T-helper 2 cell (primary cell): Measurements from ENCODE around the gene OPA3.

Experiments
- DNase-seq, 5 experiments: peaks; one replicate each; pipeline versions ENCODE4 v3.0.0 to v3.0.0-alpha.2; 2012 to 2022

OPA3 gene

DNA sequence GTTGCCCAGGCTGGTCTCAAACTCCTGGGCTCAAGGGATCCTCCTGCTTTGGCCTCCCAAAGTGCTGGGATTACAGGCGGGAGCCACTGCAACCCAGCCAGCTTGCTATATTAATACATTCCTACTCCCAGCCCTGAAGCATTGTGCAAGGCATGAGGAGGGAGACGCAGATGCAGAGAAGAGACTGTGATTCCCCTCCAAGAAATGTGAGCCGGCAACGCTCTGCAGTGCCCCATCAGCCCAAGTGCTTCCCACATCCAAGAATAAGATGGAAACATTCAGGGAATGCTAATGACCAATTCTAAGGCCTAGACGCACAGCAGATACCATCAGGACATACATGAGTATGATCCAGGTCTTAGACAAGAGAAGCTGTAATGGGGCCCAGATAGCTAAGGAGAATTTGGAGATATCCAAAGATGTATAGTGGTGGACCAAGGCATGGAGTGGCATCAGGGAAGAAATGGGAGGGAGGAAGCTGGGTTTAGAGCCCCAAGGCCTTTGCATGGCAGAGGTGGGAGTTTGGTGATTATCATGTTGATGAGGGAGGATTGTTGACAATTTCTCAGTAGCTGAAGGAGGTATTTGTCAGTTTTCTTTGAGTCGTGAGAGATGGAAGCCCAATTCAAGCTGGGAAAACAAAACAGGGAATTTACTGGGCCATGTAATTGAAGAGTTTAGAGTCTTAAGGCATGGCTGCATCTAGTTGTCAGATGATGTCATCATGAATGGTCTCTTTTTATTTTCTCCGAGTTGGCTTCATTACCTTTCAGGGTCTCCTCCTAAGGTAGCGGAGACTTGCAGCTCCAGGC is 83.5 kb downstream of the OPA3 start:
- DNase-seq: no peak

DNA sequence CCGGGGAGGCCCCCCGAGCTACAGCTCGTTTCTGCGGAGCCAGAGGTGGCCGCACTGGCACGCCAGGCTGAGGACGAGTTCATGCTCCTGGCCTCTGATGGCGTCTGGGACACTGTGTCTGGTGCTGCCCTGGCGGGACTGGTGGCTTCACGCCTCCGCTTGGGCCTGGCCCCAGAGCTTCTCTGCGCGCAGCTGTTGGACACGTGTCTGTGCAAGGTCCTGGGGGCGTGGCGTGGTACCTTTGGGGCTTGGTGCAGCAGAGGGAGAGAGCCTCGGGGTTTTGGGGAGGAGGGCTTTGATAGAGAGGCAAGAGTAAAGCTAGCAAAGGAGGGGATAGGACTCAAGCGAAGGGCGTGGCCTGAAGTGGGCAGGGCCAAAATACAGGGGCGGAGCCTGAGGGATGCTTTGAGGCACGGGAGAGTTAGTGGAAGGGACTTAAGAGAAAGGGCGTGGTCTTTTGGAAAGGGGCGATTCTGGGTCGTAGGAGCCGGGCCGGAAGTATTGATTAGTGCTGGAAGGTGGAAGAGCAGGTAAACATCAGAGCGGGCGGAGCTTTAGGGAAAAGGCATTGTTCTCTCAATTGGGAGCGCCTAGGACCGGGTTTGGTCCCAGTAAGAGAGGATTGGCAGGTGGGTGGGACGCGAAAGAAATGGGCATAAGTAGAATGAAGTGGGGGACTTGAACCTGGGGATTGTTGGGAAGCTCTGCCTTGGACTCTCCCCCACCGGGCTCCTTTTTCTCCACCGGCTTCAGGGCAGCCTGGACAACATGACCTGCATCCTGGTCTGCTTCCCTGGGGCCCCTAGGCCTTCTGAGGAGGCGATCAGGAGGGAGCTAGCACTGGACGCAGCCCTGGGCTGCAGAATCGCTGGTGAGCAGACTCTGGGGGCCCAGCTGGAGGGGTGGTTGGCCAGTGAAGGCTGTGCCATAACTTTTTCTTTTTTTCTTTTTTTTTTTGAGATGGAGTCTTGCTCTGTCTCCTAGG is 85.1 kb downstream of the OPA3 start:
- peak in 3 of 5 experiments; percentile 45 to 71 (median 50) for DNase-seq

DNA sequence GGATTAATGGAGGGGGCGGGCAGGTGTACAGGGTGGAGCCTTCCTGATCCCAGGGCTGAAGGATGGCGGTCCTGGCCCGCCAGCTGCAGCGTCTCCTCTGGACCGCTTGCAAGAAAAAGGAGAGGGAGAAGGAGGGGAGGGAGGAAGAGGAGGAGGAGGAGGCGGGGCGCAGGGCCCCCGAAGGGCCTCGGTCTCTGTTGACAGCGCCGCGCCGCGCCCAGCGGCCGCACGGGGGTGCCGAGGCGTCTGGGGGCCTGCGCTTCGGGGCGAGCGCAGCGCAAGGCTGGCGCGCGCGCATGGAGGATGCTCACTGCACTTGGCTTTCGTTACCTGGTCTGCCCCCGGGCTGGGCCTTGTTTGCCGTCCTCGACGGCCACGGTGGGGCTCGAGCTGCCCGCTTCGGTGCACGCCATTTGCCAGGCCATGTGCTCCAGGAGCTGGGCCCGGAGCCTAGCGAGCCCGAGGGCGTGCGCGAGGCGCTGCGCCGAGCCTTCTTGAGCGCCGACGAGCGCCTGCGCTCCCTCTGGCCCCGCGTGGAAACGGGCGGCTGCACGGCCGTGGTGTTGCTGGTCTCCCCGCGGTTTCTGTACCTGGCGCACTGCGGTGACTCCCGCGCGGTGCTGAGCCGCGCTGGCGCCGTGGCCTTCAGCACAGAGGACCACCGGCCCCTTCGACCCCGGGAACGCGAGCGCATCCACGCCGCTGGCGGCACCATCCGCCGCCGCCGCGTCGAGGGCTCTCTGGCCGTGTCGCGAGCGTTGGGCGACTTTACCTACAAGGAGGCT is 86.0 kb downstream of the OPA3 start, which contains the start of gene PPM1N:
PPM1N (plus strand) TSS at position 33 of the 785 bp plus-strand sequence; CDS start at position 63, 30 bp downstream.
- peak in 4 of 5 experiments; percentile 35 to 83 (median 58) for DNase-seq

DNA sequence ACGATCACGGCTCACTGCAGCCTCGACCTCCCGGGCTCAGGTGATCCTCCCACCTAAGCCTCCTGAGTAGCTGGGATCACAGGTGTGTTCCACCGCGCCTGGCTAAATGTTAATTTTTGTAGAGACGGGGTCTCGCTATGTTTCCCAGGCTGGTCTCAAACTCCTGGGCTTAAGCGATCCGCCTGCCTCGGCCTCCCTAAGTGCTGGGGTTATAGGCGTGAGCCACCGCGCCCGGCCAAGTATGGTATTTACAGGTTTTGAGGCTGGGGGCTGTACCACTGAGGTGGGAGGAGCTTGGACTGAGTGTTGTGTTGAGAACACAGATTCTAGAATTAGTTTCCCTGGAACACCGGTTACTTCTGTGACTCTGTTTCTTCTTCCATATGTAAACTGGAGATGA is 86.8 kb downstream of the OPA3 start:
- no peak for DNase-seq

DNA sequence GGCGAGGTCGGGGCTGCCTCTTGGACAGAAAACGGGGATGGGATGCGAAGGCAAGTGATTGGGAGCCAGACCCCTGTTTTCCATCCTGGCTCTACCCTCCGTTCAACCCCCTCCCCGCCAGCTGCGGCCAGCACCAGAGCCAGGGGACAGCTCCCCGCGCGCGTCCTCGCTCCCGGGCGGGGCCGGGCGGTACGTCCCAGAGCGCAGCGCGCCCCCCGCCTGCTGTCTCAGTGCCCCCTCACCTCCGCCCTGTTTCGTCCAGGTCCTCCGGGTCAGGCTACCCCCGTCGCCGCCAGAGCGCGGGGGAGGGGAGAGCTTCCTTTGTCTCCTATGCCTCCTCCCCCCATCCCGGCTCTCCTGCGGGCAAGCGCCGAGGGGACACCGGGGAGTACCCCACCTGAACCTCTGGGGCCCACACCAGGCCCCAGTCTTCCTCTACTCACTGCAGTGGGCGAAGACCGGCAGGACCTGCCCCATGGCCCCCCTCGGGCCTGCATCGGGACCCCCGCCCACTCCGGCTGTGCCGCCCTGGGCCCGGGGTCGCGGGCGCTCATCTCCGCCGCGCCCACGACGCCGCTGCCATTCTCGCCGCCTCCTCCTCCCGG is 88.2 kb downstream of the OPA3 start:
- DNase-seq: peak in 1 of 5 experiments; percentile 49

DNA sequence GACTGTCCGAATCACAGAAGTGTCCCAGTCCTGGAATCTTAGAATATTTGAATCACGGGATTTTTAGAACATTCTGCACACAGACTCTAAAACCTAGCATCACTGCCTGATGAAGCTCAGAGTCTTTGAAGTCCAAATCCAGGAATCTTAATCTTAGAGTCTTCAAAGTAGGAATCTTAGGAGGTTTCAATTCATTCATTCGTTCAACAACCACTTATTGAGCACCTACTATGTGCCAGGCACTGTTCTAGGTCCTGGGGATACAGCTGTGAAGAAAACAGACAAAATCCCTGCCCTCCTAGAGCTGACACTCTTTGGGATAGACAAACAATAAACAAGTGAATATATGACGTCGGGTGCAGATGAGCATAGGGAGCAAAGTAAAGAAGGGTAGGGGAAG is 89.4 kb downstream of the OPA3 start:
- no peak for DNase-seq

DNA sequence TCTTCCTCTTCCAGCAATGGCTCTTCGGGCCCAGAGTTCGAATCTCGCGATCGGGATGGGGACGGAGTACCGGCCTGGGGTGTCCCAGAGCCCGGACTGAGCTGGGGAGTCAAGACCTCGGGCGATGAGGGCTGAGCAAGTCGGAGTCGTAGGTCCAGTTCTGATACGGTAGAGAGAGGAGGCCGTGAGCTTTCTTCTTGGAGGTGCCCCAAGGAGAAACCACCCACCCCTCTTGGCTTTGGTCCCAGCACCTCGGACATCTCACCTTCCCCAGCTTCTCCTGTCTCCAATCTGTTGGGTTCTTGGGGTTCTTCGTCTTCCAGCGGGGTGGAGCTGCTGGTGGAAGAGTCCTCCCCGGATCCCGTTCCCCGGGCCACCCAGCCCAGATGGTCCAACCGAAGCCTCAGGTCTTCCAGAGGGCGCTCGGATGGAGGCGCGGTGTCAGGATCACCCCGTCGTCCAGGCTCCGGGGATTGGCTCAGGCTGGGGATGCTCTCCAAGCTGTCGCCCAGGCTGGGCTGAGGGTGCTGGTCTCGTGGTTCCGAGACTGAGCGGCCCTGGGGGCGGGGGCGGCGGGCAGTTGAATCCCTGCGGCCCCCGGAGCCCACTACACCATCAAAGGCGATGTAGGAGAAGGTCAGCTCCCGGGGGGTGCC is 90.2 kb downstream of the OPA3 start:
- no peak for DNase-seq

DNA sequence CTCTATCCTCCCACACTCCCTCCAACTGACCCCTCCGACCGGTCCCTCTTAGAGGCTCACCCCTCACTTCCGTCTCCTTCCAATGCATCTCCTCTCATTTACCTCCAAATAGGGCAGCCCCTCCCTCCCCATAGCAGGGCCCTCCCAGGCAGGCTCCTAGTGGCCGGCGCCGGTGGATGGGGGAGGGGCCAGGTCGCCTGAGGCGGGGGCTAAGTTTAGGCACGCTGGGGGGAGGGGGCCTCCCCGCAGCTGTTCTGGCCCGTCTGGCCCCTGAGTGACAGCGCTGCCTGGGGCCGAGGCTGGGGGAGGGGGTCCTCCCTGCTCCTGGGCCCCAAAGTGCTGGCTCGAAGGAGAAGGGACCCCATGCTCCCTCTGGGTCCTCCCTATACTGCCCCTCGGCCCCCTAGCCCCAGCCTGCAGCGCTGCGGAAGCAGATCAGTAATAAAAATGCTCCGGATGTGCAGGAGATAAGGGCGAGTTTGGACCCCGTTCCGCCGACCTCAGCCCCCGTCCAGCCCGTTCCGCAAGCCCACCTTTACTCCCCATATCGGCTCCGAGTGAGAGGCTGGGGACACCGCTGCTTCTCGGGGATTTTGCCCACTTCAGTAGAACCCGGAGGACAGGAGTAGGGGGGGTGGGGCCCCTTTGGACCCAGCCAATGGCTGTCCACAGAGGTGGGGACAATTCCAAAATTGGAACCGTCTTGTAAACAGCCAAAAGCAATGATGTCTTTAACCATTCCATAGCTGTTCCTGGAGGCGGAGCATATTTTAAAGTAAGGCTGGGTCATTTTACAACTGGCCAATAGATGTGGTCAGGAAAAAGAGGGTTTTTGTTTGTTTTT is 91.8 kb downstream of the OPA3 start:
- peak in 1 of 5 experiments; percentile 40 for DNase-seq

DNA sequence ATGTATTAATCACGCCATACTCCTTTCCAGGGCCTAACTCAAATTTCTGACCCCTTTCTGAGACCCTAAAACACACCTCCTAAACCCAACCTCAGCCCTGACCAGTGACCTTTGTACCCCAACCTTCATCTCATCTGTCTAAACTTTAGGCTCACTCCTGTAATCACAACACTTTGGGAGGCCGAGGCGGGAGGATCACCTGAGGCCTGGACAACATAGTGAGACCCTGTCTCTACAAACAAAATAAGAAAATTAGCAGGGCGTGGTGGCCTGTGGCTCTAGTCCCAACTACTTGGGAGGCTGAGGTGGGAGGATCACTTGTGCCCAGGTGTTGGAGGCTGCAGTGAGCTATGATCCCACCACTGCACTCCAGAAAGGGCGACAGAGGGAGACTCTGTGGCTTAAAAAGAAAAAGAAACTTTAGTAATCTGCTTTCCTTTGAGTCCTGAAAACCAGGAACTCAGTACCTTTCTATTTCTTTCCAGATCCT is 92.4 kb downstream of the OPA3 start:
- DNase-seq: no peak

DNA sequence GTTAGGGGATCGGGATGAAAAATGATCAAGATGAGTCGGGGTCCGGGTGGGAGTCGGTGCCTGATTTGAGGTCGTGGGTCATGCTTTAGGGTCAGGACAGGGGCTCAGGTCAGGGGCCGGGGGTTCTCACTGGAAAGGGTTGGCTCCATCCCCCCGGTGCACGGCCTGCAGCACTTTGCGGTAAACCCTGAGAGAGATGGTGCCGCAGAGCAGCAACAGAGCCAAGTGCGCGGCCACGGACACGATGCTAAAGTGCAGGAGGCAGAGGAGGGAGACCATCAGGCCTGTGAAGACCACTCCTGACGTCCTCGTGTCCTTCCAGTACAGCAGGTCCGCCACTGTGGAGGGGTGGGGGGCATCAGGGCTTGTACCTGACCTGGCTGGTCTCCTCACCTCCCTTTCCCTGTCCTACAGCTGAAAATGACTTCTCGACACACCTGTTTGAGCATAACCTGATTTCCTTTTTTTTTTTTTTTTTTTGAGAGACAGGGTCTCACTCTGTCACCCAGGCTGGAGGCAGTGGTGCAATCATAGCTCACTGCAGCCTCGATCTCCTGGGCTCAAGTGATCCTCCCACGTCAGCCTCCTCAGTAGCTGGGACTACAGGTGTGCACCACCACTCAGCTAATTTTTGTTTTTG is 95.3 kb downstream of the OPA3 start:
- no peak for DNase-seq

DNA sequence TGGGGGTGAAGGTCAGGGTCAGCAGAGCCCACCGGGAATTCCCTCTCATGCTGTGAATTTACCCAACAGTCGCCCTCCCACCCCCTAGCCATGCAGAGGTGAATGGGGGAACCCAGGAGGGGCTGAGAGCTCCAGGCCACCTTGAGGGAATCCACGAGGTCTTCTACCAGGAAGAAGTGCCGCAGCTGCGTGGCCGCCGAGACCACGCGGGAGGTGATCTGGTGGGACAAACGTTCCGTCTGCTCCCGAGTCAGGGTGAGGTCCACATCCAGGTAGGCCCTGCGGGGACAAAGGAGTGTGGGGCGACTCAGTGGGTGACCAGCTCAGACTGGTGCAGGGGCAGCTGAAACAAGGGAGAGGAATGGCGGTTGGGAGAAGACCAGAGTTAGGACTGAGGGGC is 95.9 kb downstream of the OPA3 start:
- no peak for DNase-seq

DNA sequence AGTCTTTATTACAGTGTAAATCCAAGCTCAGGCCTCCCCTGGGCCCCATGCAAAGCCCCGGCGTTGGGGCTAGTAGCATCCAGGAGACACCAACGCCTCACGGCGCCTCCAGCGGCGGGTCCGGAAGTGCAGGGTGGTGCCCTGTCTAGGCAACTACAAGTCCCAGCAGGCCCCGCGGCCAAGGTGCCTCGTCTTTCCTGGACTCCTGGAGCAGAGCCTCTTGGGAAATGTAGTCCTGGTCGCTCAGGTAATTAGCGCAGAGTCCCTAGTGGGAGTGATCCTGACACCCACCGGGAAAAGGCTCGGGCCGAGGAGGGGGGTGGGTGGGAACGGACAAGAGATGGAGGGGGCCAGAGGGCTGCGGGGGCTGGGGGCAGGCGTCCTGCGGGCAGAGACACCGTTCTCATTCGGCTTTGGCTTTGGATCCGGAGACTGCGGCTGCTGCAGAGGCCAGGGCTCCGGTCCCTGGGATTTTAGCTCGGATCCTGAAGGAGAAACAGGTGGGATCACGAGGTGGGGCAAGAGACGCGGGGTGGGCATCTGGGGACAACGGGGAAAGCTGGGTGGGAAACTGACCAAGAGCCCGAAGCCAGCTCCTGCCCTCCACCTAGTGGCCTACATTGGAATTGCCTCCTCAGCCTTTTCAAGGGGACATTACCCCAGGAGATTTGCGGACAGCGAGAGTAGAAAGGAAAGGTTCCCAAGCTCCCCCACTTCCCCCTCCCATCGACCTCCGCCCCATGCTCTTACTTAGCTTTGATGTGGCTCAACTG is 99.1 kb downstream of the OPA3 start:
- DNase-seq: peak; percentile 90 to 98 (median 96)

DNA sequence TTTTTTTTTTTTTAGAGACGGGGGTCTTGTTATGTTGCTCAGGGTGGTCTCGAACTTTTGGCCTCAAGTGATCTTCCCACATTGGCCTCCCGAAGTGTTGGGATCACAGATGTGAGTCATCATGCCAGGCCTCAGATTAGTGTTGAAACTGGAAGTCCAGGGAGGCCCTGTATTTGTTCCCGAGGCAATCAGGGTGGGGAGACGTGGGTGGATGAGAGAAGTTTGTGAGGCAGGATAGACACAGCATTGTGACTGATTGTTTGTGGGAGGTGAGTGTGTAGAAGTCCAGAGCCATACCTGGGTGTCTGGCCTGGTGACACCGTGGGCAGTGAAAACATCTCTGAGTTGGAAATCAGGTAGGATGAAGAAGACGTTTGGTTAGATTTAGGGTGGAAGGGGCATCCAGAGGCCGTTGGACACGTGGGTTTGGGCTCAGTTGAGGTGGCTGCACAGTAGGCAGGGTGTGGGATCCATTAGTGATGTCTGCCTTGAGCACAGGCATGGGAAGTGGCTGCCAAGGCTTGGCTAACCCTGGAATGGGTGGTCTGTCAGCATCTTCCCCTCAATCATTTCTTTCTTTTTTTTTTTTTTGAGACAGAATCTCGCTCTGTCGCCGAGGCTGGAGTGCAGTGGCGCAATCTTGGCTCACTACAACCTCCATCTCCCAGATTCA is 100.2 kb downstream of the OPA3 start:
- no peak for DNase-seq

DNA sequence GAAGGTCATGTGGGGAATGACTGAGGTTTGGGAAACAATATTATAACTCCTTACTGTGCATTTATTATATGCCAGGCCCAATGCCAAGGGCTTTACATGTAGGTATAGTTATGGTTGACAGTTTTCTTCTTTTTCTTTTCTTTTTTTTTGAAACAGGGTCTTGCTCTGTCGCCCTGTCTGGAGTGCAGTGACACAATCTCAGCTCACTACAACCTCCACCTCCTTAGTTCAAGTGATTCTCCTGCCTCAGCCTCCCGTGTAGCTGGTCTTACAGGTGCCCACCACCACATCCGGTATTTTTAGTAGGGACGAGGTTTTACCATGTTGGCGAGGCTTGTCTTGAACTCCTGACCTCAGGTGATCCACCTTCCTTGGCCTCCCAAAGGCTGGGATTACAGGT is 101.6 kb downstream of the OPA3 start:
- DNase-seq: no peak

DNA sequence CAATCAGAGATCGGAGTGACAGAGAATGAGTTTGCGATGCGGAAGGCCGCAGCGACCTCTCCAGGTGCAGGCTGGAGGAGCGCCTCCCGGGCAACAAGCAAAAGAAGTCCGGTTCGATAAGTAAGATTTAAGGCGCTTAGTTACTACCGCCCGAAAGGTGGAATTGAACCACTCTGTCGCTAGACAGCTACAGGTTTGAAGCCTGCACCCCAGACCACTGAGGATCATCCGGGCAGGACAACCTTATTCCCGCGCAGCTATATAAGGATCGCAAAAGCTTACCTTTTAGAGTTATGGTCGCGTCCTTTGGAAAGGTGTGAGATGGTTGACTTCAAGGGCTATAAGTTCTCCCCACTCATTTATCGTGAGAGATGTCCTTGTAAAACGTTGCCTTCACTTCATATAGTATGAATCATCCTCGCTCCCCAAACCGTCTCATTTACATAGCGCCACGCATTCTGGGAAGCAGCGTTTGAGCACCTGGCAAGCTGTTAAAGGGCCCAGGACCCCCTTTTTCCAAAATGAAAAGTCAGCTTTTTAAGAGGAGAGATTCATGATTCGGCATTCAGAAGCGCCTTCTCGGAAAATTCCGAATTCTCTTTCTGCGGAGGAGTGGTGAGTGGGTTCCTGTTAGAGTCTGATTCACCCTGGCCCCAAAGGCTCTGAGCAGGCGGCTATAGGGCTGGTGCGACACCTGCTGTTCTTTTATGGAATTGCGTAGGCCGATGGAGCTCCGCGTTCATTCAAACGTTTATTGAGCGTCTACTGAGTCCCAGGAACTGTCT is 106.0 kb downstream of the OPA3 start:
- peak; percentile 58 to 96 (median 86) for DNase-seq

DNA sequence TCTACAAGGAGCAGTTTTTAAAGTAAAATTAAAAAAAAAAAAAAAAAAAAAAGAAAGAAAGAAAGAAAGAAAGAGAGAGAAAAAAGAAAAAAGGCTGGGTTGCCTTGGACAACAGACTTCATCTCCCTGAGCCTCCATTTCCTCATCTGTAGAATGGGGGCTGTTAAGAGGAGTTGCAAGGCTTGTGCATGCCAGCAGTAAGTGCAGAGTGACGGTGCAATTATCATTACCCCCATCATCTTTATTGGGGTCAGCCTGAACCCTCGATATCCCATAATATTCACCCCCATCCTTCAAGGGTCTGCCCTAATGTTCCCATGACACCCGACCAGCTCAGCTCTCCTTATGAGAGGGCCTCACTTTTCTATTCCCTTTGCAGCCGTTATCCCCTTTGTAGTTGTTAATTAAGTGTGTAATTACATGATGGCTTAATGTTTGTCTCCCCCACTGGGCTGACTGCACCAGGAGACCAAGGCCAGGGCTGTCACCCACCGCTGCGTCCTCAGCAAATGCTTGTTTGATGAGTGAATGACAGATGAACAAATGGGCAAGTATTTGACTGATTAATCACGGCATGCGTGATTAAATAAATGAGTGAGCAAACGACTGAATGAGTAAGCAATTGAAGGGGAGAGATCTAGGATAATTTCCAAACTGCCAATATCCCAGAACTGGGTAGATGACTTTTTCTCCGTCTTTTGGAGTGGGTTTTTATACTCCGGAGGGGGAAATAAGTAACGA is 106.7 kb downstream of the OPA3 start:
- peak in 3 of 5 experiments; percentile 24 to 51 (median 33) for DNase-seq
